DND-41 (cell line): Measurements from ENCODE around the gene IL4R.

Experiments used
- ATAC-seq: fragments of 200-7000 bp; cut with Tn5 transposase; 3 replicates; pipeline ENCODE4 v1.9.1; 2021; ENCODE audit warnings: low read depth; ENCODE audit not compliant: insufficient read depth
- DNase-seq: peaks from one replicate; pipeline ENCODE4 v3.0.0-alpha.2; 2020
- H2AFZ ChIP-seq: 2 replicates; pipeline ENCODE4 v1.6.0; 2012; ENCODE audit warnings: low read depth, low read length
- H3K27ac ChIP-seq: 2 replicates; pipeline ENCODE4 v1.5.1; 2012; ENCODE audit warnings: low read length, inconsistent platforms
- H3K27me3 ChIP-seq: fragments of 200-600 bp; sonication (generic); 2 replicates; pipeline ENCODE4 v1.6.0; 2012; ENCODE audit warnings: low read length, mild to moderate bottlenecking, inconsistent platforms; ENCODE audit not compliant: insufficient read depth, poor library complexity
- H3K36me3 ChIP-seq: 2 replicates; pipeline ENCODE4 v1.5.1; 2012; ENCODE audit warnings: low read length, inconsistent platforms; ENCODE audit not compliant: insufficient read depth
- H3K4me1 ChIP-seq: 2 replicates; pipeline ENCODE4 v1.5.1; 2012; ENCODE audit warnings: mild to moderate bottlenecking, low read length; ENCODE audit not compliant: insufficient read depth
- H3K4me2 ChIP-seq: 2 replicates; pipeline ENCODE4 v1.6.0; 2012; ENCODE audit warnings: mild to moderate bottlenecking, moderate library complexity, low read length, inconsistent platforms; ENCODE audit not compliant: insufficient read depth
- H3K4me3 ChIP-seq, 2 experiments: fragments of 200-600 bp in 1 of 2; shearing (Covaris generic) in 1 of 2; 2 replicates each; pipeline ENCODE4 v1.5.1; 2012 to 2016; ENCODE audit warnings: inconsistent platforms in 2 of 2, low read length in 2 of 2, mild to moderate bottlenecking in 2 of 2, low read depth in 1 of 2, moderate library complexity in 1 of 2
- H3K79me2 ChIP-seq: 2 replicates; pipeline ENCODE4 v1.6.0; 2012; ENCODE audit warnings: low read length, inconsistent platforms; ENCODE audit not compliant: insufficient read depth
- H3K9ac ChIP-seq: 2 replicates; pipeline ENCODE4 v1.6.0; 2012; ENCODE audit warnings: low read depth, mild to moderate bottlenecking, inconsistent platforms, low read length, moderate library complexity
- H3K9me3 ChIP-seq: 2 replicates; pipeline ENCODE4 v1.5.1; 2012; ENCODE audit warnings: low read length, moderate library complexity, mild to moderate bottlenecking, inconsistent platforms; ENCODE audit not compliant: insufficient read depth, severe bottlenecking
- H4K20me1 ChIP-seq: 2 replicates; pipeline ENCODE4 v1.6.0; 2012; ENCODE audit warnings: low read length; ENCODE audit not compliant: insufficient read depth
- EZH2 ChIP-seq: IDR thresholded peaks from 3 replicates; pipeline ENCODE4 v1.6.1; 2012; ENCODE audit warnings: borderline replicate concordance, low read depth, mild to moderate bottlenecking, moderate library complexity, low read length, inconsistent platforms; ENCODE audit not compliant: severe bottlenecking
- TF ChIP-seq, protein P1 (sequence below): IDR thresholded peaks from 2 replicates; pipeline ENCODE4 v1.5.1; 2012; ENCODE audit warnings: borderline replicate concordance, low read length, moderate library complexity, mild to moderate bottlenecking; ENCODE audit not compliant: poor library complexity, severe bottlenecking; ENCODE audit errors: extremely low read depth

The IL4R gene

DNA sequence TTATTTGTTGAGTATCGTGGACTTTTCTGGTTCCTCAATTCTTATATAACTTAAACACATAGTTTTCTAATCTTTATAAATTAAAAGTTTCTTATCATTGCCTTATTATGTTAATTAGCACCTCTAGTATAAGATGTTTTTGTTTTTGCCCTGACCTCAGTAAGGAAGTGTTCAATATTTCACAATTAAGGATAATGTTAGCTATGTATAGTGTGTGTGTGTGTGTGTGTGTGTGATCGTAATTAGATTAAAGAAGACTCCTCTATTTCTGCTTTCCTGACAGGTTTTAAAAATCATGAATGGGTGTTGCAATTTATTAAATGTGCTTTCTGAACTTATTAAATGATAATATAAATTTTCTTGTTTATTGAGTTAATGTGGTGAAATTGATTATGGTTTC is 100.2 kb downstream of the IL4R start:
- H4K20me1 ChIP-seq, result no peaks in the 10 kb centered on the region
- DNase-seq (no peak), ATAC-seq (no peak)
- no peaks in the 10 kb centered on the region for H3K79me2 ChIP-seq
- no peak overlapping the region for H3K27ac ChIP-seq
- no peaks in the 10 kb centered on the region for H3K9me3 ChIP-seq
- no peaks in the 10 kb centered on the region for H3K27me3 ChIP-seq
- TF ChIP-seq, protein P1, sequence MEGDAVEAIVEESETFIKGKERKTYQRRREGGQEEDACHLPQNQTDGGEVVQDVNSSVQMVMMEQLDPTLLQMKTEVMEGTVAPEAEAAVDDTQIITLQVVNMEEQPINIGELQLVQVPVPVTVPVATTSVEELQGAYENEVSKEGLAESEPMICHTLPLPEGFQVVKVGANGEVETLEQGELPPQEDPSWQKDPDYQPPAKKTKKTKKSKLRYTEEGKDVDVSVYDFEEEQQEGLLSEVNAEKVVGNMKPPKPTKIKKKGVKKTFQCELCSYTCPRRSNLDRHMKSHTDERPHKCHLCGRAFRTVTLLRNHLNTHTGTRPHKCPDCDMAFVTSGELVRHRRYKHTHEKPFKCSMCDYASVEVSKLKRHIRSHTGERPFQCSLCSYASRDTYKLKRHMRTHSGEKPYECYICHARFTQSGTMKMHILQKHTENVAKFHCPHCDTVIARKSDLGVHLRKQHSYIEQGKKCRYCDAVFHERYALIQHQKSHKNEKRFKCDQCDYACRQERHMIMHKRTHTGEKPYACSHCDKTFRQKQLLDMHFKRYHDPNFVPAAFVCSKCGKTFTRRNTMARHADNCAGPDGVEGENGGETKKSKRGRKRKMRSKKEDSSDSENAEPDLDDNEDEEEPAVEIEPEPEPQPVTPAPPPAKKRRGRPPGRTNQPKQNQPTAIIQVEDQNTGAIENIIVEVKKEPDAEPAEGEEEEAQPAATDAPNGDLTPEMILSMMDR, result no peak
- TF ChIP-seq EZH2, result no peak
- no peak overlapping the region for H3K4me3 ChIP-seq
- no peaks in the 10 kb centered on the region for H3K4me1 ChIP-seq
- H2AFZ ChIP-seq, result no peak overlapping the region
- H3K36me3 ChIP-seq, result no peaks in the 10 kb centered on the region
- H3K9ac ChIP-seq, result no peak overlapping the region
- no peak overlapping the region for H3K4me2 ChIP-seq
